GM18520 (cell line): ENCODE results near the gene TMPRSS11B.
"Not testable (repeated sequence)": the region's sequence is repeated elsewhere in the genome, so short reads cannot be mapped to it uniquely, and the experiment has no call there.

Source experiments
- ATAC-seq: cut with Tn5 transposase; IDR thresholded peaks from one replicate; pipeline ENCODE4 v1.9.1; 2021; ENCODE audit not compliant: unreplicated experiment

Gene TMPRSS11B

GRCh38 chr4:68245594-68245993 is at the start of gene TMPRSS11B:
TSS of gene TMPRSS11B (minus strand) at chr4:68245694. CDS start at chr4:68245558, 136 bp downstream.
- no peak for ATAC-seq

- ATAC-seq = no peak
These were observed 45.8 kb upstream of the TMPRSS11B start for GRCh38 chr4:68291256-68291655.

GRCh38 chr4:68288393-68288740 is 42.9 kb upstream of the TMPRSS11B start:
- ATAC-seq = no peak

- no peak for ATAC-seq
These were observed 42.4 kb upstream of the TMPRSS11B start for GRCh38 chr4:68287704-68288392.

- ATAC-seq = no peak
These were observed 38.2 kb upstream of the TMPRSS11B start for GRCh38 chr4:68283714-68284113.

GRCh38 chr4:68283095-68283494 is 37.6 kb upstream of the TMPRSS11B start:
- no peak for ATAC-seq

GRCh38 chr4:68281796-68282740 is 36.6 kb upstream of the TMPRSS11B start:
- not testable (repeated sequence) for ATAC-seq

- no peak for ATAC-seq
These were observed 32.5 kb upstream of the TMPRSS11B start for GRCh38 chr4:68278029-68278428.

- ATAC-seq = no peak
These were observed 32.1 kb upstream of the TMPRSS11B start for GRCh38 chr4:68277627-68278026.

GRCh38 chr4:68272860-68273259 is 27.4 kb upstream of the TMPRSS11B start:
- peak; percentile 65 for ATAC-seq

GRCh38 chr4:68272380-68272779 is 26.9 kb upstream of the TMPRSS11B start:
- peak; percentile 32 for ATAC-seq

GRCh38 chr4:68271851-68272357 is 26.4 kb upstream of the TMPRSS11B start:
- peak; percentile 38 for ATAC-seq

- no peak for ATAC-seq
These were observed 22.0 kb upstream of the TMPRSS11B start for GRCh38 chr4:68267433-68267944.

GRCh38 chr4:68264875-68265565 is 19.5 kb upstream of the TMPRSS11B start:
- ATAC-seq = no peak

- ATAC-seq = no peak
These were observed 13.7 kb upstream of the TMPRSS11B start for GRCh38 chr4:68259191-68259590.

GRCh38 chr4:68257719-68258118 is 12.2 kb upstream of the TMPRSS11B start:
- no peak for ATAC-seq

- no peak for ATAC-seq
These were observed 10.8 kb upstream of the TMPRSS11B start for GRCh38 chr4:68256284-68256683.

- ATAC-seq = no peak
These were observed 4.8 kb upstream of the TMPRSS11B start for GRCh38 chr4:68250151-68250930.

- peak; percentile 59 for ATAC-seq
These were observed 3.9 kb upstream of the TMPRSS11B start for GRCh38 chr4:68249434-68249833.

- no peak for ATAC-seq
These were observed 4.9 kb downstream of the TMPRSS11B start for GRCh38 chr4:68240620-68241019.
